Right renal pelvis (tissue), 4 donors: Measurements from ENCODE around the gene TCEAL3. TPM values are rescaled to one million over a fixed set of nuclear protein-coding genes. Genes with fewer than 3 reads are reported as not detected.
A peak's percentile ranks its signal among the peaks of the same experiment; 100 is the strongest.
"Not testable (repeated sequence)": the region's sequence is repeated elsewhere in the genome, so short reads cannot be mapped to it uniquely, and the experiment has no call there.

Experiments
- DNase-seq, 4 donors: peaks; one replicate each; pipeline ENCODE4 v3.0.0-alpha.2; 2013; ENCODE audit warnings: low read depth in 4 of 4, low spot score in 3 of 4, missing footprints in 1 of 4
- polyA plus RNA-seq, 4 donors: library from polyadenylated mRNA; unstranded; fragments of 120-200 nt; gene quantifications; one replicate each; pipeline ENCODE4 v1.2.1, GENCODE V29; 2013; ENCODE audit not compliant: insufficient read length in 4 of 4

The TCEAL3 gene
- 10 to 100 TPM; 32.5 to 37.2 (median 34.1) TPM for polyA plus RNA-seq

- DNase-seq = peak in 1 of 4 donors; percentile 34
Measured at GRCh38 chrX:103607364-103608305, at the start of gene TCEAL3. Gene TCEAL3 (plus strand): TSS chrX:103607963. CDS start chrX:103609065, 1,102 bp downstream.

- no peak for DNase-seq
Measured at GRCh38 chrX:103560256-103560655, 47.5 kb upstream of the TCEAL3 start.

- no peak for DNase-seq
Measured at GRCh38 chrX:103562801-103563200, 45.0 kb upstream of the TCEAL3 start.

- DNase-seq = no peak
Measured at GRCh38 chrX:103565197-103565596, 42.6 kb upstream of the TCEAL3 start.

GRCh38 chrX:103565752-103566151 is 42.0 kb upstream of the TCEAL3 start:
- no peak for DNase-seq

- DNase-seq = no peak
Measured at GRCh38 chrX:103571121-103571520, 36.6 kb upstream of the TCEAL3 start.

GRCh38 chrX:103571726-103572125 is 36.0 kb upstream of the TCEAL3 start:
- DNase-seq = no peak

GRCh38 chrX:103573202-103573601 is 34.6 kb upstream of the TCEAL3 start:
- DNase-seq = no peak

GRCh38 chrX:103584596-103584995 is 23.2 kb upstream of the TCEAL3 start:
- peak in 1 of 4 donors; percentile 1 for DNase-seq

- DNase-seq = peak in 1 of 4 donors; percentile 28
Measured at GRCh38 chrX:103585411-103586313, 22.1 kb upstream of the TCEAL3 start, which contains the start of gene TCEAL4. Gene TCEAL4 (plus strand): TSS chrX:103585515. CDS start chrX:103586676, 1,161 bp downstream.

- no peak for DNase-seq
Measured at GRCh38 chrX:103586314-103586646, 21.5 kb upstream of the TCEAL3 start.

GRCh38 chrX:103586659-103587058 is 21.1 kb upstream of the TCEAL3 start:
- no peak for DNase-seq

- not testable (repeated sequence) for DNase-seq
Measured at GRCh38 chrX:103592295-103592694, 15.5 kb upstream of the TCEAL3 start.

- DNase-seq = not testable (repeated sequence)
Measured at GRCh38 chrX:103595202-103595601, 12.6 kb upstream of the TCEAL3 start.

- no peak for DNase-seq
Measured at GRCh38 chrX:103608306-103608963, 672 bp downstream of the TCEAL3 start.

- DNase-seq = no peak
Measured at GRCh38 chrX:103610282-103610681, 2.5 kb downstream of the TCEAL3 start.

GRCh38 chrX:103613362-103613890 is 5.7 kb downstream of the TCEAL3 start:
- DNase-seq = no peak

GRCh38 chrX:103614999-103615398 is 7.2 kb downstream of the TCEAL3 start:
- DNase-seq = no peak

- no peak for DNase-seq
Measured at GRCh38 chrX:103615781-103616371, 8.1 kb downstream of the TCEAL3 start.

- no peak for DNase-seq
Measured at GRCh38 chrX:103616676-103617186, 9.0 kb downstream of the TCEAL3 start.
